GM19025 (cell line): ENCODE results near the gene FAM120A.
"Not testable (repeated sequence)": the region's sequence is repeated elsewhere in the genome, so short reads cannot be mapped to it uniquely, and the experiment has no call there.

Source experiments
- ATAC-seq: cut with Tn5 transposase; IDR thresholded peaks from one replicate; pipeline ENCODE4 v1.9.1; 2021; ENCODE audit warnings: mild to moderate bottlenecking, low read depth, moderate library complexity; ENCODE audit not compliant: unreplicated experiment

FAM120A gene

GRCh38 chr9:93503381-93503780, 51.9 kb downstream of the FAM120A start:
- ATAC-seq, result no peak

- no peak for ATAC-seq
Measured at GRCh38 chr9:93505541-93506132, 54.2 kb downstream of the FAM120A start.

GRCh38 chr9:93507768-93508167, 56.3 kb downstream of the FAM120A start:
- no peak for ATAC-seq

- ATAC-seq, result no peak
Measured at GRCh38 chr9:93508207-93508606, 56.7 kb downstream of the FAM120A start.

- ATAC-seq, result no peak
Measured at GRCh38 chr9:93509084-93509483, 57.6 kb downstream of the FAM120A start.

- no peak for ATAC-seq
Measured at GRCh38 chr9:93510041-93510440, 58.6 kb downstream of the FAM120A start.

GRCh38 chr9:93511228-93511627, 59.7 kb downstream of the FAM120A start:
- ATAC-seq, result not testable (repeated sequence)

GRCh38 chr9:93512170-93512812, 60.8 kb downstream of the FAM120A start:
- ATAC-seq, result not testable (repeated sequence)

GRCh38 chr9:93513606-93514005, 62.1 kb downstream of the FAM120A start:
- no peak for ATAC-seq

- no peak for ATAC-seq
Measured at GRCh38 chr9:93517331-93517730, 65.8 kb downstream of the FAM120A start.

- ATAC-seq, result no peak
Measured at GRCh38 chr9:93520523-93520922, 69.0 kb downstream of the FAM120A start.

GRCh38 chr9:93522736-93523135, 71.3 kb downstream of the FAM120A start:
- ATAC-seq, result no peak

- ATAC-seq, result no peak
Measured at GRCh38 chr9:93523518-93524144, 72.1 kb downstream of the FAM120A start.

- no peak for ATAC-seq
Measured at GRCh38 chr9:93525476-93525875, 74.0 kb downstream of the FAM120A start.

GRCh38 chr9:93531374-93531773, 79.9 kb downstream of the FAM120A start:
- no peak for ATAC-seq

GRCh38 chr9:93532141-93532540, 80.7 kb downstream of the FAM120A start:
- ATAC-seq, result no peak

GRCh38 chr9:93533863-93534262, 82.4 kb downstream of the FAM120A start:
- ATAC-seq, result no peak

- no peak for ATAC-seq
Measured at GRCh38 chr9:93536167-93536566, 84.7 kb downstream of the FAM120A start.

GRCh38 chr9:93536874-93537273, 85.4 kb downstream of the FAM120A start:
- ATAC-seq, result no peak

- ATAC-seq, result no peak
Measured at GRCh38 chr9:93540305-93540704, 88.8 kb downstream of the FAM120A start.

- ATAC-seq, result no peak
Measured at GRCh38 chr9:93541005-93541404, 89.5 kb downstream of the FAM120A start.
